GM19452 (cell line): ENCODE results near the gene BBS12.

ENCODE experiments used
- ATAC-seq: cut with Tn5 transposase; IDR thresholded peaks from one replicate; pipeline ENCODE4 v1.9.1; 2021; ENCODE audit not compliant: unreplicated experiment

The BBS12 gene

GRCh38 chr4:122712782-122713181, 19.7 kb upstream of the BBS12 start:
- no peak for ATAC-seq

GRCh38 chr4:122715221-122715620, 17.3 kb upstream of the BBS12 start:
- ATAC-seq: no peak

GRCh38 chr4:122716825-122717448, 15.6 kb upstream of the BBS12 start:
- peak; percentile 92 for ATAC-seq

- no peak for ATAC-seq
Measured at GRCh38 chr4:122718281-122718680, 14.2 kb upstream of the BBS12 start.

- ATAC-seq: no peak
Measured at GRCh38 chr4:122722256-122722655, 10.2 kb upstream of the BBS12 start.

GRCh38 chr4:122728856-122729255, 3.6 kb upstream of the BBS12 start:
- no peak for ATAC-seq

- no peak for ATAC-seq
Measured at GRCh38 chr4:122731676-122732075, 828 bp upstream of the BBS12 start.

GRCh38 chr4:122733787-122734120, 1.2 kb downstream of the BBS12 start:
- ATAC-seq: no peak

- no peak for ATAC-seq
Measured at GRCh38 chr4:122739174-122739573, 6.7 kb downstream of the BBS12 start.

- no peak for ATAC-seq
Measured at GRCh38 chr4:122742933-122743829, 10.7 kb downstream of the BBS12 start.

GRCh38 chr4:122744229-122744628, 11.7 kb downstream of the BBS12 start:
- ATAC-seq: no peak

GRCh38 chr4:122746485-122746965, 14.0 kb downstream of the BBS12 start:
- ATAC-seq: no peak

GRCh38 chr4:122747068-122747467, 14.6 kb downstream of the BBS12 start:
- no peak for ATAC-seq

- ATAC-seq: no peak
Measured at GRCh38 chr4:122747883-122748282, 15.4 kb downstream of the BBS12 start.

GRCh38 chr4:122749704-122750454, 17.4 kb downstream of the BBS12 start:
- no peak for ATAC-seq

GRCh38 chr4:122755675-122756074, 23.2 kb downstream of the BBS12 start:
- ATAC-seq: no peak

GRCh38 chr4:122758033-122758432, 25.5 kb downstream of the BBS12 start:
- ATAC-seq: no peak

- no peak for ATAC-seq
Measured at GRCh38 chr4:122759639-122760310, 27.3 kb downstream of the BBS12 start.

- ATAC-seq: no peak
Measured at GRCh38 chr4:122762520-122762919, 30.0 kb downstream of the BBS12 start.

GRCh38 chr4:122762966-122763716, 30.6 kb downstream of the BBS12 start:
- ATAC-seq: no peak
